ENCODE results near the gene SLC33A1. TPM values are rescaled to one million over a fixed set of nuclear protein-coding genes. Genes with fewer than 3 reads are reported as not detected.

Gene SLC33A1
- total and polyA plus RNA-seq, 2 of the 13 experiments (the other 11 are each of a cell fraction or from before 2014, with no cell fraction given), result 20.0 to 32.1 TPM

- TF ChIP-seq ZBTB1 (CRISPR knock-in tag; IDR thresholded peaks at IDR 0.05; ENCODE audit: borderline replicate concordance) (no peak), ZNF740 (CRISPR knock-in tag; IDR thresholded peaks at IDR 0.05) (no peak), ZNF83 (CRISPR knock-in tag; IDR thresholded peaks at IDR 0.05; ENCODE audit: borderline replicate concordance) (no peak), ZNF598 (CRISPR knock-in tag; IDR thresholded peaks at IDR 0.05; ENCODE audit: borderline replicate concordance) (no peak), TRAFD1 (CRISPR knock-in tag; IDR thresholded peaks at IDR 0.05; ENCODE audit: borderline replicate concordance) (no peak), ZNF615 (CRISPR knock-in tag; IDR thresholded peaks at IDR 0.05; ENCODE audit: borderline replicate concordance) (no peak), ZNF841 (CRISPR knock-in tag; IDR thresholded peaks at IDR 0.05; ENCODE audit: borderline replicate concordance) (no peak), RARG (CRISPR knock-in tag; IDR thresholded peaks at IDR 0.05; ENCODE audit: low read depth) (no peak), IRF2 (CRISPR knock-in tag; IDR thresholded peaks at IDR 0.05) (0 out of 2 replicates have a peak, but pooled peaks have one; percentile 24), ELF1 (CRISPR knock-in tag; IDR thresholded peaks at IDR 0.05) (no peak), ZNF816 (CRISPR knock-in tag; IDR thresholded peaks at IDR 0.05; ENCODE audit: borderline replicate concordance) (no peak), ZMYM3 (CRISPR knock-in tag; IDR thresholded peaks at IDR 0.05) (peak; percentile 83), DBP (CRISPR knock-in tag; IDR thresholded peaks at IDR 0.05; ENCODE audit: not compliant biosample characterization) (no peak), RARA (CRISPR knock-in tag; IDR thresholded peaks at IDR 0.05) (peak; percentile 45; the same call in 1 of the 2 replicates), GATAD2A (CRISPR knock-in tag; IDR thresholded peaks at IDR 0.05) (peak; percentile 53; the same call in 1 of the 2 replicates), ZIK1 (CRISPR knock-in tag; IDR thresholded peaks at IDR 0.05; ENCODE audit: borderline replicate concordance, low read depth) (no peak), ZNF362 (CRISPR knock-in tag; IDR thresholded peaks at IDR 0.05; ENCODE audit: borderline replicate concordance) (peak; percentile 83; the same call in 1 of the 2 replicates), ZNF691 (CRISPR knock-in tag; IDR thresholded peaks at IDR 0.05; ENCODE audit: borderline replicate concordance, low read depth) (peak; percentile 22; the same call in 1 of the 2 replicates), NR2F6 (IDR thresholded peaks at IDR 0.05) (no peak; the same call in 1 of the 2 replicates), NR2F6 (CRISPR knock-in tag; IDR thresholded peaks at IDR 0.05) (peak; percentile 45), ZNF770 (CRISPR knock-in tag; IDR thresholded peaks at IDR 0.05) (peak; percentile 97)
Measured at GRCh38 chr3:155805204-155805801, 48.9 kb downstream of the SLC33A1 start (continued).
